Islet of Langerhans (tissue), 1 donor: ENCODE results near the gene MCAM.

ENCODE experiments used
- FAIRE-seq: peaks from one replicate; lab custom pipeline; 2011; peaks lifted over from hg19 to GRCh38; lab: Jason Lieb, UNC

MCAM gene

DNA sequence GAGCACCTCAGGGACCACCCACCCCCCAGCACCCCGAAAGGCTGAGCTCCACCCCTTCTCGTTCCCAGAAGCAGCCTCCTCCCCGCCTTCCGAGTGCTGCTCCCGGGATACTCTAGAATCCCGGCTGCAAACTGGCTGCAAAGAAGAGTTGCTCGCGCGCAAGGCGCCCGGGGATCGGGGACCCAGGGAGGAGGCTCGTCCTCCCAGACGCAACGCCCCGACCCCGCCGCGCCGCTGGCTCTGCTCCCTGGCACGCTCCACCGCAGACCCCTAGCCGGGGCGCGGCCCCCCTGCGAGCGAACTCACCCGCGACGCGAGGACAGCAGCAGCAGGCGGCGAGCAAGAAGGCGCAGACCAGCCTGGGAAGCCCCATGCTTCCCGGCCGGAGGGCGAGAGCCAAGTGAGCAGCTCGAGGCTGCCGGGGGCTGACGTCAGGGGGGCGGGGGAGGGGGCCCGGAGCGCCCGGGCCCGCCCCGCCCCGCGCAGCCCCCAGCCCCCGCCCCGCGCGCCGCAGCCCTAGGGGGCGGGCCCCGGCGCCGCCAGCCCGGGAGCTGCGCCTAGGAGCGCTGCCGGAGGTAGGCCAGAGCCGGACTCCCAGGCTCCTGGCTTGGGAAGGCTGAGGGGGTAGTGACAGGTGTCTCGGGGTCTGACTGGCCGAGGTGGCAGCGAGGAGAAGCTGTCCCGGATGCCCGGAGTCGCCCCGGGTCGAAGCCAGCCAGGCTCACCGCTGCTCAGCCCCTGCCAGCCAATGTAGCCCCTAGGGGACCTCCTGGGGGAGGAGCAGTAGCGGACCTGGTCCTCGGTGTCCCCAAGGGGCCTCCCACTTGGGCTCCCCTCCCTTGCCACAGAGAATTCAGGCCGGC, at the start of gene MCAM:
TSS of gene MCAM (minus strand) at position 402 of the 863 bp plus-strand sequence. CDS start at position 373, 29 bp downstream.
- no peak for FAIRE-seq

DNA sequence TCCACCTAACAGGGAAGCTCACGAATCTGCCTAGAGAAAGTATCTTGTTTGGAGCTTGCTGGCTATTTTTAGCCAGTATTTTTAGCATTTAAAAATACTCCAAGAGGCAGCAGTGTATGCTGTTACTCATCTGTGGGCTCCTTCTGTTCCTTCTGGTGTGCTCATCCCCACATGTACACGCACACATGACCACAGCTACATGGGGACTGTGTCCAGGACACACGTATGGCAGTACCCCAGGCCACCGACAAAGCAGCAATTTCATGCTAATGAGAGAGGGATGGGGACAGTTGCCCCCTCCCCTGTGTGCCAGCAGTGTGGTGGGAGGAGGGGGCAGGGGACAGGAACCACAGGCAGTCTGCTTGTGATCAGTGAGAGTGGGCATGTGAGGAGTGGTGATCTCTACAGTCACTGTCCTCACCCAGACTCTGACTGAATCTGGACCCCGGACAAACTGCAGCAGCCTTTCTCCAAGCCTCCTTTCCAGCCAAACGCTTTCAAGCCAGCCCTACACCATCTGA, 48.2 kb upstream of the MCAM start:
- FAIRE-seq = no peak

- no peak for FAIRE-seq
These were observed 47.1 kb upstream of the MCAM start for GRCh38 chr11:119363851-119364590.

DNA sequence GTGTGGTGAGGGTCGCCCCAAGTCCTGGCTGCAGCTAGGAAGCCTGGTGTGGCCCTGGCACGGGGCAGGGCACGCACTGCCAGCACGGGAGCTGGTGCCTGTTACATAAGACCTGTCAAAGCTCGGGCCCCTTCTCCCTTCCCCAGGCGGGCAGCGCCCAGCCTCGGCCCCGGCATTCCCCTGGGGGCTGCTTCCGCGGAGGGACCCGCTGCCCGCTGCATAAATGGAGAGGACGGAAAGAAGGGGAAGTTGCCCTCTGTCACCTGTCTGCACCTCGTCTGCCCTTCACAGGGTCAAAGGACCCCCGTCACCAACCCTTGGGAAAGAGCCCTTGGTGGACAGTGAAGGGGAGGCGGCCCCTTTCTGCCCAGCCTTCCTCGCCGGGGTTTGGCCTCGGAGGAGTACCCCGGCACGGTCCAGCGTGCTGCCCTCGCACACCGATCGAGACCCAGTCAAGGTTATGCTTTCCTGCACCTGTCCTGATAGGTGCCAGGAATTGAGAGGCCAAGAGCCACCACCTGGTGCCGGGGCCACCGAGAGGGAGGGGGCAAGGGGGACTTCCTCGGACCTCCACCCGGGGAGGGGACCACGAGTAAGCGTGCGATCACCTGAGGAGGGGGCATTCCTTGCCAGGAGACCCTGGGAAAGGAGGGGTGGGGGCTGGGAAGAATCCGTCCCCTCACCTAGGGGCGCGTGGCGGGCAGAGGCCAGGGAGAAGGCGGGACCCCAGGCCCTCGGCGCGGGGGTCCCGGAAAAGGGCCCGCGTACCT, 46.3 kb upstream of the MCAM start:
- no peak for FAIRE-seq

- no peak for FAIRE-seq
These were observed 45.8 kb upstream of the MCAM start for GRCh38 chr11:119362741-119363080.

- FAIRE-seq = no peak
These were observed 45.2 kb upstream of the MCAM start for GRCh38 chr11:119361941-119362725.

- FAIRE-seq = peak; percentile 38
These were observed 44.3 kb upstream of the MCAM start for GRCh38 chr11:119361056-119361787.

GRCh38 chr11:119359365-119360214, 42.7 kb upstream of the MCAM start:
- no peak for FAIRE-seq

DNA sequence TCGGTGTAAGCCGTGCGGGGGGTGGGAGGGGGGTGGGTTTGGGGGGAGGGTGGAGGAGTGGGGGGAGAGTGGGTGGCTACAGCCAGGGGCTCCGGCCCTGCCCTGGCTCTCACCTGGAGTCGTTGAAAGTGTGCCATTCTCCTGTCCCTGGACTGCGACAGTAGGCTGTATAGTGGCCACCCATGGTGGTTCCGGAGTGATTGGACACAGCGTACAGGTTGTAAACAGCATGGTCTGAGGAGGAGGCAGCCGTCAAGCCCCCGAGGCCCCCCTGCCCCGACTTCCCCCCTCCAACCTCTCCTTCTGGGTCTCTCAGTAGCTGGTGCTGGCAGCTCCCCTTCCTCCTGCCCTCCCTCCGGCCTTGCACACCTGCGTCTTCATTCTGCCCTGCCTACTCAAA, 40.1 kb upstream of the MCAM start:
- no peak for FAIRE-seq

DNA sequence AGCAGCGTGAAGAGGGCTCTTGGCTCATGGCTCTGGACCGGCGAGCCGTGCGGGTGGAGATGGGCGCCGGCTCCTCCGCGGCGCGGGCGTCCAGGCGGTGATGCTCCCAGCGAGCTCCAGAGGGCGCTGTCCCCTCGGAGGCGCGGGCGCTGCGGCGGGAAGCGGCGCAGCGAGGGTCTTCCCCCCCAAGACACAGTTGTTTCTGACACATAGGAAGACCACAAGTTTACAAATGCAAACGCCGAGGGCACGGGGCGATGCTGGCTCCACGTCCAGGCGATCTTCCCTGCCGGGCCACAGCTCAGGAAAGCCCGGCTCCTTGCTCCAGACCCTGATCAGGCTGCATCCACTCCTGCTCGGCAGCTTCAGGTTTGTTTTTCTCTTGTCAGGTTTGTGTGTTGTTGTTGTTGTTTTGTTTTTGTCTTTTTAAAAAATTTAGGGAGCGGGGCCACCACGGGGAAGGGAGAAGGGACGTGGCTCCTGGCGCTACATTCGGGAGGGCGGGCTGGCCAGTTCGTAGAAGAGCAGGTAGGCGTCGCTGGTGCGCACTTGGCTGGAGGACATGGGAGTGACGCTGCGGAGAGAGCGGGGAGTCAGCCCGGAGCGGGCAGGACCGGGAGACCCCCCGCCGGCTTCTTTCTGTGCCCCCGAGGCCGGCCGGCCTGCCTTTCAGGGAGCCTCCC, 39.6 kb upstream of the MCAM start:
- FAIRE-seq = no peak

GRCh38 chr11:119355091-119355843, 38.3 kb upstream of the MCAM start:
- FAIRE-seq = no peak

GRCh38 chr11:119352857-119353260, 35.9 kb upstream of the MCAM start:
- peak; percentile 84 for FAIRE-seq

DNA sequence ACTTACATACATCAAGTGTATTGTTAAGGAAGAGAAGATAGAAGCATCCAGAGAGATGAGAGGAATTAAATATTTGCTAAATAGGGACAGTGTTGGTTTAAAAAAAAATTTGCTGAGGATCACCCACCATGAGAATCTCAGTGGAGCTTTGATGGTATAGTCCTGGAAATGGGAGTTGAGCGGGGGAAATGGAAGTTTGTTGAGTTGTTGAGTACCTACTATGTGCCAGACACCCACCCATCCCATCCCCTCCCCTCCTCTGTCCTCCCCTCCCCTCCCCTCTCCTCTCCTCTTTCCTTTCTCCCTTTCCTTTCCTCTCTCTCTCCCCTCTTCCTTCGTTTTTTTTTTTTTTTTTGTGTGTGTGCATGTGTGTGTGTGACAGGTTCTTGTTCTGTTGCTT, 34.3 kb upstream of the MCAM start:
- FAIRE-seq = no peak

DNA sequence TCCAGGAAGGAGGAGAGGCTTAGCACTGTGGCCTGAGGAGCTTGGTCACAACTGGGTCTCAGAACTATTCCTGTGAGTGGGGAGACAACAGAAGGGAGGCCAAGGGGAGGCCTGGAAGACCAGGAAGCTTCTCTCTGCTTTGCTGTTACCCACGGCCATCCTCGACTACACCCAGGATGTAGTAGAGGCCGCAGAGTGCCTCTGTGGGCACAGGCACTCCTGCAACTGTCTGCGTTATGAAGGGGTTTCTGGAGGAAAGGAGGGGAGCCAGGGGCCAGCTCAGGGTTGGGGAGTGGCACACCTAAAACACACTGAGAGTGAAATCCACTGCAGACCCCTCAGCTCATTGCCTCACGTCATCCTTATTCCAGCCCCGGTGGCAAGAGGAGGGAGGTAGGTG, 33.4 kb upstream of the MCAM start:
- no peak for FAIRE-seq

DNA sequence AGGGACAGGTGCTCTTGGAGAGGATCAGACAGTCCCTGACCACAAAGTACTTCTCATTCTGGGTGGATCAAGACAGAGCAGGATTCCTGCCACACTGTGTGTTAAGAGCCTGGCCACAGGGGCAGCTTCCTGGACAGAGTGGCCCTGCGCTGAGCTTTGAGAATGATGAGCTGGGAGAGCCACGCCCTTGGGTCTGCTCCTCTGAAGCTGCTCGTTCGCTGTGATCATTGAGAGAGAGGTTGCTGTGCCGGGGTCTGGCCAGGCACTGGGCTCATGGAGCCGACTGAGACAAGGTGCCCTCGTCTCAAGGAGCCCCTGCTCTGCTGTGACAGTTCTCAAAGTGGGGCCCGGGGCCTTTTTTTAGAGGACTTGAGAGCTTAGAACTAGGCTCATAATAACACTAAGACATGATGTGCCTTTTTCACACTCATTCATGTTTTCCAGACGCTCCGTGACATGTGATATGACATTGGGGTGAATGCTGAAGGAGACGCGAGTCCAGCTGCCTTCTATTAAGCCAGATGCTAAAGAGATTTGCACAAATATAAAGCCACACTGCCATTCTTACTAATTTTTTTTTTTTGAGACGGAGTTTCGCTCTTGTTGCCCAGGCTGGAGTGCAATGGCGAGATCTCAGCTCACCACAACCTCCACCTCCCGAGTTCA, 31.1 kb upstream of the MCAM start:
- no peak for FAIRE-seq

- no peak for FAIRE-seq
These were observed 30.3 kb upstream of the MCAM start for GRCh38 chr11:119347242-119347641.

- FAIRE-seq = no peak
These were observed 29.7 kb upstream of the MCAM start, which contains the start of gene MFRP for GRCh38 chr11:119346605-119347004. Gene MFRP (minus strand): TSS chr11:119346705. CDS start chr11:119346513, 192 bp downstream.

DNA sequence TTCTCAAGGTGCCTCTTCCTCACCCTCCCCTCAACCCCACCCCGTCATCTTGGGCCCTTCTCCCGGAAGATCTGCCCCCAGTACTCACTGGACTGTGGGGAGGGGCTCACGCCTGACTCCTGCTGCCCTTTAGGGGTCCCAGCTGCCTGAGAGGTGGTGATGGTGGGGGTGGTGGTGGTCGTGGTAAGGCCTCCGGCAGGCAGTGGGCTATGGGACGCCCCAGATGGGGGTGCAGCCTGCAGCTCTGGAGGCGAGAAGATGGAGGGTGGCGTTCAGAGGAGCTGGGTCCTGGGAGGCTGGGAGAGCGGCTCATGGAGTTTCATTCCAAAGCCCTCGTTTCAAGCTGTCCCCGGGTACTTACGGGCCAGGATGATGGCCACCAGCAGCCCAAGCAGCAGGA, 28.8 kb upstream of the MCAM start:
- FAIRE-seq = no peak
